HG03108 (cell line): Measurements from ENCODE around the gene PC.

Experiments used
- ATAC-seq: cut with Tn5 transposase; IDR thresholded peaks from one replicate; pipeline ENCODE4 v1.9.1; 2021; ENCODE audit warnings: moderate library complexity; ENCODE audit not compliant: unreplicated experiment

Gene PC

DNA sequence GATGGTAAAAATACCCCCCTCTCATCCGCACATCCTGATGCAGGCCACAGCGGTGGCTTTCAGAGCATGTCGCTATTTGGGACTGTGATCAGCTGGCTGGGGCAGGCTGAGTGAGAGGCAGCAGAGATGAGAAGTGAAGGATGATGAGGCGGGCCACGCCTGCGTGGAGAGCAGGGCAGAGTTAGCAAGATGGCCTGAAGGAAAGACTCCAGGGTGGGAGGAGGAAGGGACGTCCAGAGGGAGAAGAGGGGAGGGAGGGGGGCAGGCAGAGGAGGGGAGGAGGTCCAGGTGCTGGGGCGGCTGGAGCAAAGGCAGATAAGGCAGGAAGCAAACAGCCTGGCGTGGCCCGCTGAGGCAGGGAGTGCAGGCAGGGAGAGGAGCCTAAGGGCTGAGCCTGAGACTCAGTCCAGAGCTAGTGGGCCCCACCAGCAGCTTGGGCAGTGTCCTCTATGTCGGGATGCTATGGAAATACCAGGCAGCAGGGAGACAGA, 72.2 kb downstream of the PC start:
- no peak for ATAC-seq

DNA sequence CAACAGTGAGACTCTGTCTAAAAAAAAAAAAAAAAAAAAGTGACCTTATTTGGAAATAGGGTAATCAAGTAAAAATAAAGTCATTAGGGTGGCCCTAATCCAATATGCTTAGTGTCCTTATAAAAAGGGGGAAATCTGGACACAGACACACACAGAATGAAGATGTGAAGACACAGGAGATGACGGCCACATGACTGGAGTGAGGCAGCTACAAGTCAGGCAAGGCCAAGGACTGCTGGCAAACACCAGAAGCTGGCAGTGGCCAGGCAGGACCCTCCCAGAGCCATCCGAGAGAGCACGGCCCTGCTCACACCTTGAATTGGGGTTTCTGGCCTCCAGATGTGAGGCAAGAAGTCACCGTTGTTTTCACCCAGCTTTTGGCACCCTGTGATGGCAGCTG, 72.7 kb downstream of the PC start:
- ATAC-seq: no peak

DNA sequence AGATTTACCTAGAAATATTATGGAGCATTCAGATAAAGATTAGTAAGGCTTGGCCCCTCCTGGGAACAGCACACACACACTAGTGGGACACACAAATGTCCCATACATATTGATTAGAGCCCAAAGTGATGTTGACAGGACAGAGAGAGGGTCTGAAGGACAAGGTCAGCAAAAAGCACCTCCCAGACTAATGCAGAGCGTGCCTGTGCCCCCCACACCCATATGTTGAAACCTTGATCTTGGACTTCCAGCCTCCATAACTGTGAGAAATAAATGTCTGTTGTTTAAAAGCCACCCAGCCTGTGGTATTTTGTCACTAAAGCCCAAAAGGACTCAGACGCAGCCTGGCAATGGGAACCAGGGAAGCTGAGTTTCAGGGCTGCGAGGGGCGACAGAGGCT, 73.7 kb downstream of the PC start:
- no peak for ATAC-seq

DNA sequence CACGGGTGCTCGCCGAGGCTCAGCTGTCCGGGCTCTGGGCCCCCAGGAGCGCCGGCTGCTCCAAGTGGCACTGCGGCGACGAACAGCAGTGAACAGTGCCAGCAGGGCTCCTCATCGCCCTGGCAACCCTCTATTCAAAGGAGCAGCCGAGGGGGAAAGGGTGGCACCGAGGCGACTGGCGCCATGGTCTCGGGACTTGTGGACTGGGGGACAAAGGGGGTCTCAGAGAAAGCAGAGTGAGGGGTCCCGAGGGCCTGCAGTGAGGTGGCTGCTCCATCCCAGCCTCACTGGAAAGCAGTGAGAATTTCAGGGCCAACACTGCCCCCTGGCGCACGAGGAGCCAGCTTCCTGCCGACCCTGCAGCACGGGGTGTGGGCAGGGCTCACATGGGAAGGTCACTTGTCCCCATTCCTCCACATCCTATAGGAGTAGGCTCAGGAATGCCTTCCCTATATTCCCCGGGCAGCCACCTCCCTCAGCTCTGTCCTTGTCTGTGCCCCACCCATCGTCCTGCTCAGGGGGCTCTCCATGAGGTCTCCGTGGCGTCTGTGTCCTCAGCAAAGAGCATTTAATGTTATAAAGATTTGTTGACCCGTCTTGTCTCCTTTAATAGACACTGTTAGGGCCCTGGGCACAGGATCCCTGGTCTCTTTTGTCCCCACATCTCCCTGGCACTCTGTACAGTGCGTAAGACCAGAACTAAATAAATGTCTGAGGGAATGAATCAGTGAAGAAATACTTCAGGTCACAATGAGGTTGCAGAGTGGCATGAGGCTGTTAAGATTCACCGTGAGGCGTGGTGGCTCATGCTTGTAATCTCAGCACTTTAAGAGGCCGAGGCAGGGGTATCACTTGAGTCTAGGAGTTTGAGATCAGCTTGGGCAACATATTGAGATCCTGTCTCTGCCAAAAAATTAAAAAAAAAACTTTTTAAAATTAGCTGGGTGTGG, 74.9 kb downstream of the PC start:
- no peak for ATAC-seq

DNA sequence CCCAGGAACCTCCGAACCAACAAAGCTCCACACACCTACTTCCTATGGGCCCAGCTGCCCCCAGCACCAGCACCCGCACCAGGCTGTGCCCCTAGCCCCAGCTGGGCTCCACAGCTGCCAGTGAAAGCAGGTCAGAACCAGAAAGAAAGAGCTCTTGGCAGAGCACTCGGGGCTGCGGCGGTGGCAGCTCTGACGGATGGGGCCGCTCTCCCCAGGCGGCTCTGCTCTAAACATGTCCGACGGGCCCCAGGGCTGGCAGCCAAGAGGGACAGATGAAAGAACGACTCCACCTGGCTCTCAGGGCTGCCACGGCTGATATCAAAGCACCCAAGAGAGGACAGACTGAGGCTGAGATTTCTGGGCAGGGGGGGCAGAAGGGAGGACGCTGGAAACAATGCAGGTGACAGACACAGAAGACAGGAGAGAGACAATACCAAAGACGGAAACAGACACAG, 75.6 kb downstream of the PC start:
- ATAC-seq: no peak

DNA sequence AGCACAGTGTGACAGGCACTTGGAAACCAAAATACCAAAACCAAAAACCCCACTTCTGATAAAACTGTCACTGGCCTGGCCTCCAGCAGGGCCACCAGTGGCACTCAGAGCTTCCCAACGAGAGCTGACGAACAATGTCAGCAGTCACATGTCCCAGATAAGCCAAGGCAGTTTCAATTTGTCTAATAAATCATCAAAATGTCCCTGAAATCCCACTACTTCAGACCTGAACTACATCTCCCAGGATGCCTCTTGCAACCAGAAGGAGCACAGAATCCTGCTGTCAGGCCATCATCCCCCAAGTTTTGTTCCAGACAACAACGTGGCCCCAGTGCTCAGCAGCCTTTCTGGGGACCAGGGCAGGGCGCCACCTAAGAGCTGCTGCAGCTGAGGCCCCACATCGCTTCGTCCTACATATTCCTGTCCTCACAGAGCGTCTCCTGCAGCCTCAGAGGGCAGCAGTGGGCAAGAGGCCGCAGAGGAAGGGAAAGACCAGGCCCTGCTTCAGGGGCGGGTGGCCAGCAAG, 76.2 kb downstream of the PC start:
- no peak for ATAC-seq

DNA sequence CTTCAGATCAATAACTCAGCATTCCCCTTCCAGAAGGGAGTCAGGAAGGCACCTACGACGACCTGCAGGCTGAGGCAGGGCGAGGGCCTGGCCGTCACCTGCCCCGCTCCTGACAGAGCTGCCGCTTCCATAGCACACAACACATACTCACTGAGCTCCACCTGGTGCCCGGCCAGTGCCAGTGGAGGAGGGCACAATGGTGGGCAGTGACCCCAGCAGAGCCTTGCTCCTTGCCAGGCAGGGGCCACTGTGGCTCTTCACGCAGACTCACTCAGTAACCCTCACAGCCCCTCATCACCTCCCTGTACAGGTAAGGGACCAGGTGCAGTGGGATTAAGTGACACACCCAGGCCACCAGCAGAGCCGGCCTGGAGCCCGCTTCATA, 76.7 kb downstream of the PC start:
- ATAC-seq: no peak

DNA sequence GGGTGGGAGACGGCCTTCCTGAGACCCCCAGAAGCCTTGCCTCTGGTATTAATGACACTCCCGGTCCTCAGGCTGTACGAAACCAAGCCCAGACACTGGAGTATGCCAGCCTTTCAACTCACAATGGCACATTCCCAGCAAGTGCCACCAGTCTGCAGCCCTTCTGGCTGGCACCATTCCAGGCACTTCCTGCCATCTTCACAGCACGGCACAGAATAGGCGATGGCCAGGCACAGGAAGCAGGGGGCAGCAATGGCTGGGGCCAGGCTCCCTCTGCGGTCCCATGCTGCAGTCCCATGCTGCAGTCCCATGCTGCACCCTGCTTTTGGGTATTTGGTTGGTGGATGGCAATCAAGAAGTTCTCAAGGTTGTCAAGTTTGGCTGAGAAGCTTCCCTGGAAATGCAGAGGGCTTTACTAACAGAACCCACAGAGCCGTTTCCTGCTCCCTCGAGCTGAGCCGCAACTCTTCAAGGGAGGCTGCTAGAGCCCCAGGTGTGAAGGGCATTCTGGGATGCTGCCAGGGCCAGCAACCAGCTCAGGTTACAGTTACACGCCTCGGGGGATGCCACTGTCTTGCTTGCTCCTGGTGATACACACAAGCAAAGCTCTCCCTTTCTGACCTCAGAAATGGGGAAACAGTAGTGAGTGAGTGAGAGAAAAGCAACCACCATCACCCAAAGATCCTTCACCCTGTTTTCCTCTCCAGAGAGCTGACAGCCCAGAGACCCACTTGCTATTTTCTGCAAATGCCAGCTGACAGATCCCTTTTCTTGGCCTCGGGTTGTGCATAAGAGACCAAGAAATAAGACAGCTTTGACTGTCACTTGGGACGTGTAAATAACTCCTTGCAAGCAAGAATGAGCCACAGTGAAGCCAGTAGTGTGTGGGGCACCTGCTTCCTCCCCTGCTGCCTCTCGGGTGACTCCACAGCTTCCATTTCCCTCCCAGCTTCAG, 77.4 kb downstream of the PC start:
- ATAC-seq: no peak

DNA sequence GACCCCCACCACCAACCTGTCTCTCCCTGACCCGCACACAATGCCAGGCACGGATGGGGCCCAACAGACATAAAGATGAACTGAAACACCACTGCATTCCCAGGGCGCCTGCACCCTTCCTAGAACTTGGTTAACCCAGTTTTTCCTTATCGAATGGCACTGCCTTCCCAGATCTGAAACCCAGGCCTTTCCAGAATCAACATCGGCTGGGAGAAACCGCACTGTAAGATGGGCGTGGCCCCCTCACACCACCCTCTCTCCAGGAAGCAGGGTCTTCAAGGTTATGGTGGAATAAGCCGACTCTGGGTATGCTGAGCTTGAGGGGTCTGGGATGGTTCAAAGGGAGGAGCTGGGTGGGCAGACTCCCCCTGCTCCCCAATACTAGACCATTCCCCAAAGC, 78.2 kb downstream of the PC start:
- ATAC-seq: no peak

DNA sequence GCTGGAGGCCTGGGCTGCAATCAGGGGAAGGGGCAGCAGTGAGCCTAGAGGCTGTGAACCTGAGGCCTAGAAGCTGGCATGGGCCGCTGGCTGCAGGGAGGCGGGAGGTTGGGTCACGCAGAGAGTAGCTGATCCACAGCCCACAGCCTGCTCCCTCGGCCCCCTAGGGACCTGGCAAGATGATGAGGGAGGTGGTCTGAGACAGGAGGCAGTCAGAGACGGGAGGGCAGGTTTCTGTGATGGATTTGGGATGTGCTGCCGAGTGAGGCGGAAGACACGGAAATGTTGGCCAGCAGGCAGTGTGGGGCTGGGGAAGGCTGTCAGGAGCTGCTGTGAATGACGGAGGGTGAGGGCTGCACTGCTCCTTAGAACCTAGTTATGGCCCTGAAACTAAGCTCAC, 78.6 kb downstream of the PC start:
- ATAC-seq: no peak

DNA sequence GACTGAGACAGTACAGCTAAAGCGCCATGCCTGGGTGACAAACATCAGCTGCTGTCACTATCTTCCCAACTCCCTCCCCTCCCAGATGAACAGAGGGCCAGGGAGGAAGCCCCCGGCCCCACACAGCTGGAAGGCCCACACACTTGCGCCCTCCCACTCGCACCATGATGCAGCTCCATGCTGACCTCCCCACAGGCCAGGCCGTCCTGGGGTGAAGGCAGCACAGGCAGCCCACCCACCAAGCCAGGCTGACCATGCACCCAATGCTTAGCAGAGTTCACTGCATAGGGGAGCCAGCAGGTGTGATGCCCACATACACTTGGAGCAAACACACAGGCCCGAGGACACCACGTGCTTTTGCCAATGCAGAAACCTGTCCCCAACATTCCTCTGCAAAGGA, 79.2 kb downstream of the PC start:
- no peak for ATAC-seq

DNA sequence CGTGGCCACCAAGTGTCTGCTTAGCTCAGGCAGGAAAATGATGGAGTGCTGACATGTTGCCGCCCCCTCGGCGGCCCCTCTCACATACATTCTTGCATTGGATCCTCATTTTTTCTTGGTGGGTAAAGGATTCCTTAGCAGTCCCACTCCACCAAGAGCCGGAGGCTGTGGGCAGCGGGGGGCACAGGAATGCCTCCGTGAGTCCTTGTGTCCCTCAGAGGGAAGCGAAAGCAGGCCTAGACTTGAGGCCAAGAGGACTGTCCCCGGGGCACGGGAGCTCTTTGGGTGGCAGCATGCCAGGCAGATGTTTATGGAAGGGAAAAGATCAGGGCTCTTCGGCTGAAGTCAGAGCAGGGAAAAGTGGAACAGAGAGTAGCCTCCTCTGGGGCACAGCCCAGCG, 79.7 kb downstream of the PC start:
- no peak for ATAC-seq

DNA sequence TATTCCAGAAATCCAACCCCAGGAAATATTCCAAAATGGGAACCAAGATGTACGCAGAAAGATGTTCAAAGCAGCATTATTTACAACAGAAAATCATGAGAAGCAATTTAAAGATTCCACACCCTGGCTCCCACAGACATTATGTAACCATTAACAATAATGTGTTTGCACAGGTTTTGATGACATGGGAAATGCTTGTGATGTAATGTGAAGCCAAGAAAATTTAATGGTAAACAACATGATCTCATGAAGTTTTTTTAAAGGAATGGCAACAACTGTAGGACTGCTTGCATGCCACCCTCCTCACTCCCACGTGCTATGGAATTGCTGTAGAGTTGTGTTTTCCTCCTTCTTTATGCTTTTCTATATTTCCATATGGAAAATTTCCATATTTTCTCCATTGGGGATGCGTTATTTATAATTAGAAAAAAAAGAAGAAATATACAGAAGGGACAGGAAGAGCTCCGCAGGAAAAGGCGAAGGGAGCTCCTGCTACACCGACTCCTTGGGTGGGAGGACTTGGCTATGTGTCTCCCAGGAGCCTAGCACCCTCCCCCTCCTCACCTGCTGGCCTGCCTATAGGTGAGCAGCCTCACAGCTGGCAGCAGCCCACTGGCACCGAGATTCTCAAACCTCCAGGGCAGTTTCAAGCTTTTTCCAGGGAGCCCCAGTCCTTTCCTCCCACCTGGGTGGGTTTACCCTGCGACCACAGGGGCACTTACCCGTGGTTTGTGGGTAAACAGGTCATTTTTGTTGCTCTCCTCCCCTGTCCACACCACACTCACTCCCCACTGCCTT, 80.4 kb downstream of the PC start:
- ATAC-seq: no peak

DNA sequence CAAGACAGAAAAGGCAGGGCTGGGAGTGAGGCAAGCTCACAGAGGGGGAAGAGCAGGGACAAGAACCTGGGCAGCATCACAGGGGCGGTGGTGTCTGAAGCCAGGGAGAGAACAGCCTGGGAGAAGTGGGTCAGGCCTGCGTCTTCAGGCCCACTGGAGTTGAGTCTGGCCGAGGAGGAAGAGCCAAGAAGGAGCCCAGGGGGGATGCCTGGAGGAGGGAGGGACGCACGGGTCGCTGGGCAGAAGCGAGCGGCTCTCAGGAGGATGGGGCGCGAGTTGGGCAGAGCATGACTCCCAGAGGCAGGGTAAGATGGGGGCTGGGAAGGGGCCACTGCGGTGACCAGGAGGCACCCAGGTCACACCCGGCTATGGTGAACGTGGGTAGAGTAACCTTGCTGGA, 82.8 kb downstream of the PC start:
- no peak for ATAC-seq

DNA sequence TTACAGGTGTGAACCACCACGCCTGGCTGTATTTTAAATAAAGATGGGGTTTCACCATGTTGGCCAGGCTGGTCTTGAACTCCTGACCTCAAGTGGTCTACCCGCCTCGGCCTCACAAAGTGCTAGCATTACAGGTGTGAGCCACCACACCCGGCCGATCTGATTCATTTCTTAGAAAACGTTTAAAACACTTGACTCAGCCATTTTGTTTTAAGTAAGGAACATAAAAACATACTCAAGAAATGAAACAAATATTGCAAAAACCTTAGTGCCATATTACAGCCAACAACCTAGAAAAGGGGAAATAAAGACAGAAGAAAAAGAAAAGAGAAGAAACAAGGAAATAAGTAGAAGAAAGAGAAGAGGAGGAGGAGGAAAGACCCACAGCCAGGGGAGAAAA, 84.0 kb downstream of the PC start:
- no peak for ATAC-seq

DNA sequence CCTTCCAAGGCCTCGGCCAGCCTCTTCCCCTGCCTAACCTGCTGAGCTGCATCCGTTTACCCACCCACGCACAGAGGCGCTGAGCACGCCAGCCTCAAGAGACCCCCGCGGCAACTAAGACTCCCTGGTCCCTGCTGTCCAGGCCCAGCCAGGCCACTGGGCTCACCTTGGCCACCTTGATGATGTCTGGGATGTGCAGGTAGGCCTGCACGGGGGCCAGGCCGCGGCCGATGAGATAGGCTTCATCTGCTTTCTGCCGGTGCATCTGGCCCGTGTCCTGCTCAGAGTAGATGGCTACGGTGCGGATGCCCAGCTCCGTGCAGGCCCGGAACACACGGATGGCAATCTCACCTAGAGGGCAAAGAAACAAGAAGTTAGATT, 86.7 kb downstream of the PC start:
- ATAC-seq: no peak

DNA sequence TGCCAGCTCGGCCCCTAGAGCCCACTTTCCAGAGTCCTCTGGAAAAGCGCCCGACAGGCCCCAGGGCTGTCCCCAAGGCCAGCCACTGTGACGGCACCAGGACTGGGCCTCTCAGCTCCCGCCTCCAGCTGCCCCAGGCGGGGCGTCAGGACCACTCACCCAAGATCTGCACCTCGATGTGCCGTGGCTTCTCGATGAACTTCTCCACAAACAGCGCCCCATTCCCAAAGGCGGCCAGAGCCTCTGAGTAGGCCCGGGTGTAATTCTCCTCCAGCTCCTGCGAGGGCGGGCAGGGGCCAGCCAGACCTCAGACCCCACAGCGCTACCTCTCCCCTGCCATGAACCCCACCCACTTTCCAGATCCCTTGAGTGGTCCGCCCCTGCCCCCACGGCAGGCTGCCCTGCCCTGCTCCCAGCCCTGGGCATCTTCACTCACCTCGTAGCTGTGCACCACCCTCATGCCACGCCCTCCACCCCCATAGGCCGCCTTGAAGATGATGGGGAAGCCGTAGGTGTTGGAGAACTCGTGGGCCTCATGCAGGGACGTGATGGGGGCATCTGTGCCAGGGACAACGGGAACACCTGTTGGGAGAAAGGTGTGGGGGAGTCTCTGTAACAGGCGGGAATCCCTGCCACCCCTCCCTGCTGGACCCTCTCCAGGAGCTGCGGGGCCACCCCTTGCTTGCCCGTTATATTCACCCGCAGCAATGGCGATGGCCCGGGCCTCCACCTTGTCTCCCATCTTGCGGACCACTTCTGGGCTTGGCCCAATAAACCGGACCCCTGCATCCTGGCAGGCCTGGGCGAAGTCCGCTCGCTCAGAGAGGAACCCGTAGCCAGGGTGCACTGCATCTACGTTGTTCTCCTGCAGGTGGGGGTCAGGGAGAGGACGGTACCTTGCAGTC, 87.3 kb downstream of the PC start:
- ATAC-seq: no peak

DNA sequence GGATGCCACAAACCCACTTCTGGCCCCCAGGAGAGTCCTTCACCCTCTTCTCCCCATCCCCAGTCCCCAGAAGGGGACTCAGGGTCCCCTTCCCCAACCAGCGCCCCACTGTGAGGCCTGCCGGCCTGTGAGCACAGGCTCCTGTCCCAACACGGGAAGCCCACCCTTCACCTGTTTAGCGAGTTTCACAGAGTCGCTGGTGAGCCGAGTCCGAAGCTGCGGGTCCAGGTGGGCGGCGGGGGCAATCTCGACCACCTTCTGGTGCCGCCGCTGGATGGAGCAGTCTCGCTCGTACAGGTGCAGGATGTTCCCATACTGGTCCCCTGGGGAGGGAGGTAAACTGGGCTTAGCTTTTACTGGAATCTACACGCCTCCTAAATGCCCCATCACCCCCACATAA, 88.1 kb downstream of the PC start:
- ATAC-seq: no peak

DNA sequence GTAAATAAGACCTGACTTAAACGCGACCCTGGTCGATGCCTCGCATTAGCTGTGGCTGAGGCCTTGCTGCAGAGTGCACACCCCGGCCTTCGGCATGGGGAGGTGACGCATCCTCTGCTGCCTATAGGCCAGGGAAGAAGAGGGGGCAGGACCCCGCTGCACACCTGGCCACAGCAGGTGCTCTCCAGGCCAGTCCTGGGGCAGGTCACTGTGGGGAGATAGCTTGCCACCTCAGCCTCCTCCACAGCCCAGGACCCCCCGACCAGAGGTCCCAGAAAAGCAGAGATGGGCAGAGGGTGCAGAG, 88.7 kb downstream of the PC start:
- no peak for ATAC-seq
